ENCODE data around the gene TTC23.

The TTC23 gene

DNA sequence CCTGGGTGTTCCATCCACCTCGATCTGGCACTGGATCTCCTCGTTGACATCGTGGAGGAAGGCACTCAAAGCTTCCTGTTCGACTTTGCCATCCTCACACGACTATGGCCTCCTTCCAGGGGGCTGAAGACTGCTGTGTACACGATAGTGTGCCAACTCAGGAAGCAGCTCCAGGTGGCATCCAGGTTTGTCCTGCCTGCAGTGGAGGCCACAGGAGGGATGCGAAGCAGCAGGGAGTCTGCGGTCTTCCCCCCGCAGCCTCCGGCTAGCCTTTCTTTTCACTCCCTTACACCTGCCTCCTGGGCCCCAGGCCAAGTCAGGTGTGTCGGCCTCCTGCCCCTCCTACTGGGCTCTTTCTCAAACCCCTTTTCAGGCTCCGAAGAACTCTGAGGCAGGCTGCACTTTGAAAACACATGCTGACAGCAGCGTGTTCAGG is 112.3 kb downstream of the TTC23 start:
- H3K4me3 ChIP-seq (ENCODE audit: control insufficient read depth, low read depth, low read length): no peak overlapping the region
- TF ChIP-seq, protein P1, sequence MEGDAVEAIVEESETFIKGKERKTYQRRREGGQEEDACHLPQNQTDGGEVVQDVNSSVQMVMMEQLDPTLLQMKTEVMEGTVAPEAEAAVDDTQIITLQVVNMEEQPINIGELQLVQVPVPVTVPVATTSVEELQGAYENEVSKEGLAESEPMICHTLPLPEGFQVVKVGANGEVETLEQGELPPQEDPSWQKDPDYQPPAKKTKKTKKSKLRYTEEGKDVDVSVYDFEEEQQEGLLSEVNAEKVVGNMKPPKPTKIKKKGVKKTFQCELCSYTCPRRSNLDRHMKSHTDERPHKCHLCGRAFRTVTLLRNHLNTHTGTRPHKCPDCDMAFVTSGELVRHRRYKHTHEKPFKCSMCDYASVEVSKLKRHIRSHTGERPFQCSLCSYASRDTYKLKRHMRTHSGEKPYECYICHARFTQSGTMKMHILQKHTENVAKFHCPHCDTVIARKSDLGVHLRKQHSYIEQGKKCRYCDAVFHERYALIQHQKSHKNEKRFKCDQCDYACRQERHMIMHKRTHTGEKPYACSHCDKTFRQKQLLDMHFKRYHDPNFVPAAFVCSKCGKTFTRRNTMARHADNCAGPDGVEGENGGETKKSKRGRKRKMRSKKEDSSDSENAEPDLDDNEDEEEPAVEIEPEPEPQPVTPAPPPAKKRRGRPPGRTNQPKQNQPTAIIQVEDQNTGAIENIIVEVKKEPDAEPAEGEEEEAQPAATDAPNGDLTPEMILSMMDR (IDR thresholded peaks at IDR 0.05; ENCODE audit: control insufficient read depth, insufficient read depth, low read depth, low read length, missing control alignments): no peak
- no peak for DNase-seq (ENCODE audit: low read depth)

DNA sequence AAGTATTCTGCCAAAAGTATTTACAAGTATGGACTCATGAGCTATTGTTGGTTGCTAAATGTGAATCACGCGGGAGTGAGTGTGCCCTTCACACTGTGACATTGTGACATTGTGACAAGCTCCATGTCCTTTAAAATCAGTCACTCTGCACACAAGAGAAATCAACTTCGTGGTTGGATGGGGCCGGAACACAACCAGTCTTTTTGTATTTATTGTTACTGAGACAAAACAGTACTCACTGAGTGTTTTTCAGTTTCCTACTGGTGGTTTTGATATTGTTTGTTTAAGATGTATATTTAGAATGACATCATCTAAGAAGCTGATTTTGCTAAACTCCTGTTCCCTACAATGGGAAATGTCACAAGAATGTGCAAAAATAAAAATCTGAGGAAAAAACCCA is 114.2 kb downstream of the TTC23 start:
- DNase-seq (ENCODE audit: low read depth): no peak
- TF ChIP-seq, protein P1 (IDR thresholded peaks at IDR 0.05; ENCODE audit: control insufficient read depth, insufficient read depth, low read depth, low read length, missing control alignments): no peak
- no peak overlapping the region for H3K4me3 ChIP-seq (ENCODE audit: control insufficient read depth, low read depth, low read length)

DNA sequence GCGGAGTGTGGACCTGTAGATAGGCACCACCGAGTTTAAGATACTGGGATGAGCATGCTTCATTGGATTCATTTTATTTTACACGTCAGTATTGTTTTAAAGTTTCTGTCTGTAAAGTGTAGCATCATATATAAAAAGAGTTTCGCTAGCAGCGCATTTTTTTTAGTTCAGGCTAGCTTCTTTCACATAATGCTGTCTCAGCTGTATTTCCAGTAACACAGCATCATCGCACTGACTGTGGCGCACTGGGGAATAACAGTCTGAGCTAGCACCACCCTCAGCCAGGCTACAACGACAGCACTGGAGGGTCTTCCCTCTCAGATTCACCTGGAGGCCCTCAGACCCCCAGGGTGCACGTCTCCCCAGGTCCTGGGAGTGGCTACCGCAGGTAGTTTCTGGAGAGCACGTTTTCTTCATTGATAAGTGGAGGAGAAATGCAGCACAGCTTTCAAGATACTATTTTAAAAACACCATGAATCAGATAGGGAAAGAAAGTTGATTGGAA is 115.0 kb downstream of the TTC23 start:
- H3K4me3 ChIP-seq (ENCODE audit: control insufficient read depth, low read depth, low read length): no peak overlapping the region
- TF ChIP-seq, protein P1 (IDR thresholded peaks at IDR 0.05; ENCODE audit: control insufficient read depth, insufficient read depth, low read depth, low read length, missing control alignments): no peak
- DNase-seq (ENCODE audit: low read depth): no peak

DNA sequence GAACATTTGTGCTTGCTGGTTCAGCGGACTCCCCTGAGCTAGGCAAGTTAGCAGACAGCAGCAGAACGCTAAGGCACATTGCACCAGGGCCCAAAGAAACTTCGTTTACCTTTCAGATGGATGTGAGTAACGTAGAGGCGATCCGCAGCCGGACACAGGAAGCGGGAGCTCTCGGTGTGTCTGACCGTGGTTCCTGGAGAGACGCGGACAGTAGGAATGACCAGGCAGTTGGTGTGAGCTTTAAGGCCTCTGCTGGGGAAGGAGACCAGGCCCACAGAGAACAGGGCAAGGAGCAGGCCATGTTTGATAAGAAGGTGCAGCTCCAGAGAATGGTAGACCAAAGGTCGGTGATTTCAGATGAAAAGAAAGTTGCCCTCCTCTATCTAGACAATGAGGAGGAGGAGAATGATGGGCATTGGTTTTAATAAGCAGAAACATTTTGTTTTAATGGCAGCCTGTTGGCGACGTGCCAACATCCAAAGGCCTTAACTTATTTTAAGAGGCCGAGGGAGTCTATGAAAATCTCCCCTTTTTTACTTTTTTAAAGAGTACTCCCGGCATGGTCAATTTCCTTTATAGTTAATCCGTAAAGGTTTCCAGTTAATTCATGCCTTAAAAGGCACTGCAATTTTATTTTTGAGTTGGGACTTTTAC is 116.6 kb downstream of the TTC23 start:
- no peak overlapping the region for H3K4me3 ChIP-seq (ENCODE audit: control insufficient read depth, low read depth, low read length)
- DNase-seq (ENCODE audit: low read depth): no peak
- TF ChIP-seq, protein P1 (IDR thresholded peaks at IDR 0.05; ENCODE audit: control insufficient read depth, insufficient read depth, low read depth, low read length, missing control alignments): no peak

DNA sequence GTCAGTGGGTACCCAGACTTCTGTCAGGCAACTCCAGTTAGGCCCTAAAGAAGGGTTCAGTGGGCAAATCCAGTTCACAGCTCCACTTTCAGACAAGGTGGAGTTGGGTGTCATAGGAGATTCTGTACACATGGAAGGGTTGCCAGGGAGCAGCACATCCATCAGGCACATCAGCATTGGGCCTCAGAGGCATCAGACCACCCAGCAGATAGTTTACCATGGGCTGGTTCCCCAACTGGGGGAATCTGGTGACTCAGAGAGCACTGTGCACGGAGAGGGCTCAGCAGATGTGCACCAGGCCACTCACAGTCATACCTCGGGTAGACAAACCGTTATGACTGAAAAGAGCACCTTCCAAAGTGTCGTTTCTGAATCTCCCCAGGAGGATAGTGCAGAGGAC is 117.3 kb downstream of the TTC23 start:
- DNase-seq (ENCODE audit: low read depth): no peak
- no peak overlapping the region for H3K4me3 ChIP-seq (ENCODE audit: control insufficient read depth, low read depth, low read length)
- TF ChIP-seq, protein P1 (IDR thresholded peaks at IDR 0.05; ENCODE audit: control insufficient read depth, insufficient read depth, low read depth, low read length, missing control alignments): no peak

DNA sequence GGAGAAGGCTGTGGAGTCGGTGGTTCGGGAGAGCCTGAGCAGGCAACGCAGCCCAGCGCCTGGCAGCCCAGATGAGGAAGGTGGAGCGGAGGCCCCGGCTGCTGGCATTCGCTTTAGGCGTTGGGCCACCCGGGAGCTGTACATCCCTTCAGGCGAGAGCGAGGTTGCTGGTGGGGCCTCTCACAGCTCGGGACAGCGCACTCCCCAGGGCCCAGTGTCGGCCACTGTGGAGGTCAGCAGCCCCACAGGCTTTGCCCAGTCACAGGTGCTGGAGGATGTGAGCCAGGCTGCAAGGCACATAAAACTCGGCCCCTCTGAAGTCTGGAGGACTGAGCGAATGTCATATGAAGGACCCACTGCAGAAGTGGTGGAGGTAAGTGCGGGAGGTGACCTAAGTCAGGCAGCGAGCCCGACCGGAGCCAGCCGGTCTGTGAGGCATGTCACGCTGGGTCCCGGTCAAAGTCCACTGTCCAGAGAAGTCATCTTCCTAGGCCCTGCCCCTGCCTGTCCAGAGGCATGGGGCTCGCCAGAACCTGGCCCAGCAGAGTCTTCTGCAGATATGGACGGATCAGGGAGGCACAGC is 117.8 kb downstream of the TTC23 start:
- no peak for DNase-seq (ENCODE audit: low read depth)
- TF ChIP-seq, protein P1 (IDR thresholded peaks at IDR 0.05; ENCODE audit: control insufficient read depth, insufficient read depth, low read depth, low read length, missing control alignments): no peak
- no peak overlapping the region for H3K4me3 ChIP-seq (ENCODE audit: control insufficient read depth, low read depth, low read length)
